ENCODE measurements around the gene CHGA. TPM values are rescaled to one million over a fixed set of nuclear protein-coding genes. Genes with fewer than 3 reads are reported as not detected.

CHGA gene
- total RNA-seq, 1 donor = 0.18 TPM

DNA sequence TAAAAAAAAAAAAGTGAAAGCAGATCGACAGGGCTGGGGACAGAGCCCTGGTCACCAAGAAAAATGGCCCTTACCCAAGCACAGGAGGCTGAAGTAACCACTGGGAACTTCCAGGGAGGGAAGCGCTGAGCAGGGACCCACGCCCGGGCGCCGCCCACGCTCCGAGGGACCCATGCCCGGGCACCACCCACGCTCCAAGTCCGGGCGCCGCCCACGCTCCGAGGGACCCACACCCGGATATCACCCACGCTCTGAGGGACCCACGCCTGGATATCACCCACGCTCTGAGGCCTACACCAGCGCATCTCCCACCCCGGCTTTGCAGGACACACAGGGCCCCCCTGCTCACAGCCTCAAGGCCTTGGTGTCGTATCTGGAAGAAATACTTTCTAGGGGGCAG, 25.7 kb downstream of the CHGA start:
- DNase-seq (ENCODE audit: low read depth) = no peak
- no peak overlapping the region for H3K4me3 ChIP-seq (ENCODE audit: low read depth, low read length)
- TF ChIP-seq, protein P1, sequence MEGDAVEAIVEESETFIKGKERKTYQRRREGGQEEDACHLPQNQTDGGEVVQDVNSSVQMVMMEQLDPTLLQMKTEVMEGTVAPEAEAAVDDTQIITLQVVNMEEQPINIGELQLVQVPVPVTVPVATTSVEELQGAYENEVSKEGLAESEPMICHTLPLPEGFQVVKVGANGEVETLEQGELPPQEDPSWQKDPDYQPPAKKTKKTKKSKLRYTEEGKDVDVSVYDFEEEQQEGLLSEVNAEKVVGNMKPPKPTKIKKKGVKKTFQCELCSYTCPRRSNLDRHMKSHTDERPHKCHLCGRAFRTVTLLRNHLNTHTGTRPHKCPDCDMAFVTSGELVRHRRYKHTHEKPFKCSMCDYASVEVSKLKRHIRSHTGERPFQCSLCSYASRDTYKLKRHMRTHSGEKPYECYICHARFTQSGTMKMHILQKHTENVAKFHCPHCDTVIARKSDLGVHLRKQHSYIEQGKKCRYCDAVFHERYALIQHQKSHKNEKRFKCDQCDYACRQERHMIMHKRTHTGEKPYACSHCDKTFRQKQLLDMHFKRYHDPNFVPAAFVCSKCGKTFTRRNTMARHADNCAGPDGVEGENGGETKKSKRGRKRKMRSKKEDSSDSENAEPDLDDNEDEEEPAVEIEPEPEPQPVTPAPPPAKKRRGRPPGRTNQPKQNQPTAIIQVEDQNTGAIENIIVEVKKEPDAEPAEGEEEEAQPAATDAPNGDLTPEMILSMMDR (IDR thresholded peaks at IDR 0.05; ENCODE audit: insufficient read depth, low read length) = no peak

DNA sequence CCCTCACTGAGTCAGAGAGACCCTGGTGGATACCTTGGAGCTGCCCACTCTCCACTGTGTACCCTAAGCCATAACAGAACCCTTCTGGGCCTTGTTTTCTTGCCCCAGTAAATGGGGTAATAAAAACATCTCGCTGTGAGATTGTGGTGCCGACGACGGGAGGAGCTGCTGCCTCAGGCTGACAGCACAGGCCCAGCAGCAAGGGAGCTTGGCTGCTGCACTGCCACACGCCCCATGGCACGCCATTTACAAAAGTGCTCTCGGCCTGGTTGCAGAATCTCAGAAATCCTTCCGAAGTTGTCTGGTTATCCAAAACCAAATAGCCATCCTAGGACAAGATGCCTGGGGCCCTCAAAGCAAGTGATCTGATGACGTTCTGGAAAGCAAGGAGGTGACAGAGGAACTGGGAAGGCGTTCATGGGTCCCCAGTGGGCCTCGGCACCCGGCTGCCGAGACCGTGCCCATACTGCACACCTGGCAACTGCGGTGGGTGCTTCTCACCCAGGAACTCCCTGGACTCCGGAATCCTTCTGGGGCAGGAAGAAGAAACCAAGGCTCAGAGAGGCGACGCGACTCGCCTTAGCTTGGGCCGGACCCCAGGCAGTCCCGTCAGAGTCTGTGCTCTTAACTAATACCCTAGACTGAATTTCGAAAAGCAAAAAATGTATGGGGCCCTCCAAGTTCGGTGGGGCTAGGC, 26.7 kb downstream of the CHGA start:
- H3K4me3 ChIP-seq (ENCODE audit: low read depth, low read length) = no peak overlapping the region

DNA sequence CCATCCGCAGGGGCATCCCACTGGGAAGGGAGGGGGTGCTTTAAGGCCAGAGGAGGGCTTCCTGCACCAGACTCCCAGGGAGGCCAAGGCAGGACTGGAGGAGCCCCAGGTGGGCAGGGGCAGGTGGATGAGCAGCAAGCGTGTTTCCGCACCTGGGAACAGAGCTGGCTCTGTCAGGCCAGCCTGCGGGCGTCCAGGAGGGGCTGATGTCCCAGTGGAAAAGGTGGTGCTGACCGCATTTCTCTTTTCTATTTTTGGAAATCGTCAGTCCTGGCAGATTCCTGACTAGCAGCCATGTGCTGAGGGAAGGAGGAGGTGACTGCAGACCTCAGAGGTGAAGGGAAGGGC, 27.2 kb downstream of the CHGA start:
- no peak overlapping the region for H3K4me3 ChIP-seq (ENCODE audit: low read depth, low read length)
- TF ChIP-seq, protein P1 (IDR thresholded peaks at IDR 0.05; ENCODE audit: insufficient read depth, low read length) = no peak
- no peak for DNase-seq (ENCODE audit: low read depth)

More for the DNA sequence above, 26.7 kb downstream of the CHGA start:
- TF ChIP-seq, protein P1 (IDR thresholded peaks at IDR 0.05; ENCODE audit: insufficient read depth, low read length) = no peak
- DNase-seq (ENCODE audit: low read depth) = no peak

DNA sequence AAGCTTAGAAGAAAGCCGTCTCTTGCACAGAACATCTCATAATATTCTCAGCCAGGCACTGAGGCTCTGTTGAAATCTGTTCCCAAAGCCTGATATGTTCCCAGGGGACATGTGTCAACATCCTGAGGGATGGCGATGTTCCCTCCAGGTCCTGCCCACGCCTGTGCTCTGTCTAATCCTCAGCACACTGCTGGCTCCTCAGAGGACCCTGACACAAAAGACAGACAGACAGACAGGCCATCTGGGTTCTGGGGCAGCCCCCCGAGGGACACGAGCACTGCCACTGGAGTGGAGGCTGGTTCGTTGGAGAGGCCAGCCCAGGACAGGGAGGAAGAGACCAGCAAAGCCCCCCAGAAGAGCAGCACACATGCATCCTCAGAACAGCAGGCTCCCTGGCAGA, 27.8 kb downstream of the CHGA start:
- TF ChIP-seq, protein P1 (IDR thresholded peaks at IDR 0.05; ENCODE audit: insufficient read depth, low read length) = no peak
- H3K4me3 ChIP-seq (ENCODE audit: low read depth, low read length) = no peak overlapping the region
- no peak for DNase-seq (ENCODE audit: low read depth)

DNA sequence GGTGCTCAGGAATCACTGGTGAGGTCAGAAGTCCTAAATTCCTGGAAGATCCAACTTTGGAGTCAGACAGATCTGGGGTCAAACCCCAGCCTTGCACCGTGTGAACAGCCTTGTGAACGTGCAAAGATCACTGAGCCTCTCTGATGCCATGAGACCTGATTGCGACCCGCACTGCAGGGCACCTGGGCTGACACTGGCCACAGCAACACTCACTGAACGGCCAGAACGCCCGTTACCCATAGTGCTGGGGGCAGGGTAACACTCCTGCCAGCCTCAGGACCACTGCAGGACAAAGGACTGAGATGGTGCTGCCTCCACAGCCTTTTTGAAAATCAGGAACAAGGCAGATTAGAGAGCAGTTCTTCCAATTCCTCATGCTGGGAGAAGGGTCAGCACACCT, 28.3 kb downstream of the CHGA start:
- no peak for DNase-seq (ENCODE audit: low read depth)
- no peak overlapping the region for H3K4me3 ChIP-seq (ENCODE audit: low read depth, low read length)
- TF ChIP-seq, protein P1 (IDR thresholded peaks at IDR 0.05; ENCODE audit: insufficient read depth, low read length) = no peak

DNA sequence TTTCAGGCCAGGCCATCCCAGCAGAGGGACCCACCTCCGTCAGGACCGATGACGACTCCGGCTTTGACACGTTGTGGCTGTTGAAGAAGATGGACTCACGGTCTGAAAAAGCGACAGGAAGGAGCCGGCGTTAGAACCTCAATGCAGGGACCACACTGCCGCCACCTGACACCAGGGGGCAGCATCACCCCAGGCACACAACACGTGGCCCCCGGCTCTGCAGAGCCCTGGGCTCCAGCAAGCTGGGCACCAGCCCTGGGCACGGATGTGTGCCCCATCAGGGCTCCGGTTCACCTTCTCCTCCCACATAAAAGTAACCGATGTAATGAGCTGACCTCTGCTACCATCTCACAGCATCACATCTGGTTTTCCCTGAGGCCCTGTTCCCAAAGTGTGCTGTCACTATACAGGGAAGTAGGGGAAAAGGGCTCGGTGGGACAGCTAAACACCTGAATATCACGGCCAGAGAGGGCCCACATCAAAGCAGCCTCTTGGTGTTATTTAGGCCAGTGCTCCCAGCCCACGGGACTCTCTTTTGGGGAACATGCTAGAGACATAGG, 29.0 kb downstream of the CHGA start:
- TF ChIP-seq, protein P1 (IDR thresholded peaks at IDR 0.05; ENCODE audit: insufficient read depth, low read length) = peak; percentile 91
- DNase-seq (ENCODE audit: low read depth) = peak; percentile 66
- no peak overlapping the region for H3K4me3 ChIP-seq (ENCODE audit: low read depth, low read length)

Data from fibroblast of the aortic adventitia (primary cell).